GM10248 (cell line): Measurements from ENCODE around the gene PIK3AP1.

Experiments used
- CTCF ChIA-PET: fragments of 300-600 bp; sonication (Branson Sonifier 250); formaldehyde crosslinking; extraction: SDS; loops from one replicate; lab custom pipeline; 2021; ENCODE audit warnings: antibody characterized with exemption; lab: Yijun Ruan, JAX
- POLR2A ChIA-PET: fragments of 350-650 bp; sonication (Branson Sonifier 250); formaldehyde crosslinking; extraction: SDS; loops from one replicate; lab custom pipeline; 2020; ENCODE audit warnings: antibody characterized with exemption; lab: Yijun Ruan, JAX
- DNase-seq: peaks from one replicate; pipeline ENCODE4 v3.0.0; 2012; ENCODE audit errors: extremely low spot score
- CTCF ChIP-seq: IDR thresholded peaks from 2 replicates; pipeline ENCODE4 v1.5.1; 2012; ENCODE audit warnings: mild to moderate bottlenecking, low read depth; ENCODE audit errors: extremely low read depth, missing control alignments, control extremely low read depth

Gene PIK3AP1

DNA sequence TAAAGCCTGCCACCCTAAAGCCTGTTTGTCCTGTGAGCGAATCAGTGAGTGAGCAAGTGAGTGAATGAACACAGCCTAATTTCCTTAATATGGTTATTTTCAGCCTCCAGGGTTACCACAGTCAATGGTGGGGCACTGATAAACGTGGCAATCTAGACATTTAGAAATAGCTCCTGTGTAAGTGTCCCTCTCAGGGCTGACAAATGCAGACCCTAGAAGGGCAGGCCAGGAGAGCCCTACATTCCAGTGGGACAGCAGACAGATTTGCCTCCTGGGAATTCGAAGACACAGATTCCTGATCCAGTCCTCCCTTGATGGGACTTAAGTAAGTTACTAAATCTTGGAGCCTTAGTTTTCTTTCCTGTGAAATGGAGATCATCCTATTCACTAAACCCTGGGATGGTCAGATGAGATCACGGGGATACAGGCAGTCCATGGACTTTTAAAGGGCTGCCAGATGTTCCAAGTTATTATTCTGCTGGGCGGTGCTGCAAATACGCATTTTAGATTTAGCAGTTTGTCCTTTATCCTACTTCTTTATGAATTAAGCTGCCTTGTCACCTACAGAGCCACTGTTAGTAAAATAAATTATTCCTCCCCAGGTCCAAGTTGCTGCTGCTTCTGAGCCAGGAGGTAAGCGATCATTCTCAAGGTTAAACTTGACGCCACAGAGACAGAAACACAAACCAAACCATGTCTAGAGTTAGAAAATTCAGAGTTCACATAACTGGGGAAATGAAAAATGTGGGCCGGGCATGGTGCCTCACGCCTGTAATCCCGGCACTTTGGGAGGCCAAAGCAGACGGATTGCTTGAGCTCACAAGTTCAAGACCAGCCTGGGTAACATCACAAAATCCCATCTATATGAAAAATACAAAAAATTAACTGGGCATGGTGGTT lies 78.7 kb downstream of the PIK3AP1 start:
- ChIA-PET POLR2A (interaction anchor here (0.5 to 0.7 kb wide), 2 partner anchors 44 to 631 kb away, joined by 3 to 8 read pairs; no protein-coding TSS in a partner anchor), CTCF (interaction anchor here (0.9 to 4.4 kb wide), 32 partner anchors 9 to 384 kb away, joined by 3 to 39 read pairs (median 5); partner anchors contain the start of genes PIK3AP1 and TLL2)
- no peak for TF ChIP-seq CTCF
- no peak for DNase-seq

DNA sequence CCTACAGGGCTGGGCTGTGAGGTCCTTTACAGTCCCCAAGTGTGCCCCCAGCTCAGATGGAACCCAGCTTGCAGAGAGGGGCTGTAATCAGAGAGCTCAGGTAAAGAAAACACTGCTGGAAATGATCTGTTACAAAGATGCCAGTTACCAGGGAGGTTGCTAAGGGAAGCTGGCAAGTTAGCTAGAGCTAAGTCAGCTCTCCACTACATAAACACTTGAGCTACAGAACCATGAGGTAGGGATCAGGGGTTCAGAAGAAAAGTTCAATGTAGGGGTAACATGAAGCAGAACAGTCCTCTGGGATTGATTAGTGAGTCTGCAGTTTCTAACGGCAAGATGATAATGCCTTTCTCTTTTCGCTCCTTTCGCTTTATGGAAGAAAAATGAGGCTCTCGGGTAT lies 80.4 kb downstream of the PIK3AP1 start:
- CTCF ChIA-PET, result interaction anchor here (0.9 to 4.4 kb wide), 24 partner anchors 7 to 385 kb away, joined by 3 to 29 read pairs (median 4); partner anchors contain the start of genes PIK3AP1 and TLL2
- POLR2A ChIA-PET, result no interaction called here
- TF ChIP-seq CTCF, result no peak
- DNase-seq, result no peak

- no peak for TF ChIP-seq CTCF
- DNase-seq, result no peak
- POLR2A ChIA-PET, result no interaction called here
- CTCF ChIA-PET, result interaction anchor here (0.7 to 1.8 kb wide), 9 partner anchors 10 to 399 kb away, joined by 3 to 5 read pairs (median 3); no protein-coding TSS in a partner anchor
These were observed 81.6 kb downstream of the PIK3AP1 start for GRCh38 chr10:96638696-96639095.

GRCh38 chr10:96638120-96638519 lies 82.2 kb downstream of the PIK3AP1 start:
- DNase-seq, result no peak
- ChIA-PET CTCF (interaction anchor here (0.7 to 1.3 kb wide), 3 partner anchors 14 to 192 kb away, joined by 3 read pairs; no protein-coding TSS in a partner anchor), POLR2A (no interaction called here)
- no peak for TF ChIP-seq CTCF

DNA sequence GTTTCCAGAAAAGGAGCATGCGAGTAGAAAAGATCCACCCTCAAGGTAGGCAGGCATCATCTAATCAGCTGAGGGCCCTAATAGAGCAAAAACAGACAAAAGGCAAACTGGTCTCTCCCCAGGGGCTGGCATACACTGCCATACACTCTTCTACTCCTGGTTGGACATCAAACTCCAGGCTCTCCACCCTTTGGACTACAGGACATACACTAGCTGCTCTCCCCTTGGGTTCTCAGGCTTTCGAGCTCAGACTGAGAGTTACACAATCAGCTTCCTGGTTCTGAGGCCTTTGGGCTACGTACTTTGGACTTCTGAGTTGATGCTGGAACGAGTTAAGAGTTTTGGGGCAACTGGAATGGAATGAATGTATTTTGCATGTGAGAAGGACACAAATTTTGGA lies 82.6 kb downstream of the PIK3AP1 start:
- POLR2A ChIA-PET, result no interaction called here
- DNase-seq, result no peak
- CTCF ChIA-PET, result interaction anchor here (0.7 to 1.3 kb wide), 2 partner anchors 13 to 192 kb away, joined by 3 read pairs; no protein-coding TSS in a partner anchor
- TF ChIP-seq CTCF, result no peak

GRCh38 chr10:96636551-96636950 lies 83.8 kb downstream of the PIK3AP1 start:
- POLR2A ChIA-PET, result no interaction called here
- no peak for TF ChIP-seq CTCF
- no peak for DNase-seq
- CTCF ChIA-PET, result no interaction called here
